GM18511 (cell line): ENCODE data around the gene RSRP1.

Experiments
- ATAC-seq: cut with Tn5 transposase; IDR thresholded peaks from one replicate; pipeline ENCODE4 v1.9.1; 2021; ENCODE audit warnings: mild to moderate bottlenecking, moderate library complexity; ENCODE audit not compliant: unreplicated experiment

RSRP1 gene

DNA sequence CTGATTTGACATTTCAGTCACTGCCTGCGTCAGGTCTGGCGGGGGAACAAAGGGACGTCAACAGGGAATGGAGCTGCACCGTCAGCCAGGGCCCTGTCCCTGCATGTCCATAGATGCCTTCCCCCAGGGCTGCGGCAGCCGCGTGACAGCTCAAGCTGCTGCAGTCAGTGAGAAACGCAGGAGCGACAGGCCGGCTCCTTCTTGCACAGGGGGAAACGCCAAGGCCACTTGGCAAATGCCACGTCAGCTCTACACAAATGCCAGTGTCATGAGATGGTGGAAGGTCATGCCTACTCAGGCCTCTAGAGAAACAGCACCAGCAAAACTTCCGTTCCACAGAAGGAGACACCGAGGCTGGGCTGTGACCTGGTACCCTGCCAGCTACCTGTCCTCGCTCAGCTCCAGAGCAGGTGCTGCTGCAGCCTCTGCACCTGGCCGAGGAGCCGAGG is 52.7 kb downstream of the RSRP1 start:
- no peak for ATAC-seq

DNA sequence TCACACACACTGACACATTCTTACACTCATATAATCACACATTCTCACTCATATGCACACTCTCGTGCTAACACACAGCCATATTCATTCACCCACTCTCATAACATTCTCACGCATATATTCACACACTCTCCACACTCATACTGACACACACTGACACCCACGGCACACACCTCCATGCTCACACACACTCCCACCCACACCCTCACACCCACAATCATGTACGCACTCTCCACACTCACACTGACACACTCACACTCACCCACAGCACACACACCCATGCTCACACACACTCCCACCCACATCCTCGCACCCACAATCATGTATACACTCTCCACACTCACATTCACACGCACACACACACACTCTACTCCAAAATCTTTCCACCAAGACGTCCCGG is 53.2 kb downstream of the RSRP1 start:
- ATAC-seq, result no peak

DNA sequence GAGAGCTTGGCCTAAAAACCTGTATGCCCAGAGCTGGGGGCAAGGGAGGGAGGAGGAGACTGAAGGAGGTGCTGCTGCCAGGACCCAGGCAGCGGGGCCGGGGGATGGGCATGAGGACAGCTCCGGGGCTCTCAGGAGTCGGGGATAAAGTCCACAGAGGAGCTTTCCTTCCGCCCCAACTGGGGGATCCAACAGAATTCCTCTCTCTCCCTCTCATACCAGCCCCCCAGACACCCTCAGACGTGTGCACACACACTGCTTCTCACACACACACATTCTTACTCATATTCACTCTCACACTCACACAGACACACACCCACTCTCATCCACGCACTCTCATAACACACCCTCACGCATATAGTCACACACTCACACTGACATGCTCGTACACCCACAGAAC is 54.0 kb downstream of the RSRP1 start:
- no peak for ATAC-seq
